Breast epithelium (tissue), 3 donors: ENCODE results near the gene ACACA.

Experiments used
- POLR2A ChIP-seq: fragments of 450-650 bp; IDR thresholded peaks from one replicate; pipeline ENCODE4 v1.6.1; 2016; ENCODE audit warnings: antibody characterized with exemption, mild to moderate bottlenecking, moderate library complexity
- POLR2AphosphoS5 ChIP-seq, 3 donors: sonication (generic); formaldehyde crosslinking; IDR thresholded peaks; one replicate each; pipeline ENCODE4 v1.6.1; 2017; ENCODE audit warnings: antibody characterized with exemption in 3 of 3
- TF ChIP-seq, protein P1 (sequence below), 3 donors: fragments of 450-650 bp; IDR thresholded peaks; one replicate each; pipeline ENCODE4 v1.5.1; 2016 to 2017; ENCODE audit warnings: antibody characterized with exemption in 3 of 3, mild to moderate bottlenecking in 3 of 3, moderate library complexity in 3 of 3

DNA sequence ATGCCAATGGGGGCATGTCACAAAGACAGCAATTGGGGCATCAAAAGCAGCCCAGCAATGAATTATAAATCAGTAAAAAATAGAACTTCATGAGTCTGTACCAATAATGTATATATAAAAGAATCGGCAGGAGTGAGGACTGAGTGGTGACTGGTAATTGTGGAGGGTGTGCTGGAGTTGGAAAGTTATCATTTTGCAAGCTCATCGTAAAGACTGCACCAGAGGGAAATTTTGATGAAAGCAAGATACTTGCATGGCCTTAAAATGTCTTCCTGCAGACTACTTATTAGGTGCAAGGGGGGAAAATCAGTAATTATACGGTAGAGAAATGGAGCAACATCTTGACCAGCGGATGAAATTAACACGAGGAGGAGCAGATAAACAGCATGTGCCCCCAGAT is 319.0 kb downstream of the ACACA start:
- TF ChIP-seq, protein P1, sequence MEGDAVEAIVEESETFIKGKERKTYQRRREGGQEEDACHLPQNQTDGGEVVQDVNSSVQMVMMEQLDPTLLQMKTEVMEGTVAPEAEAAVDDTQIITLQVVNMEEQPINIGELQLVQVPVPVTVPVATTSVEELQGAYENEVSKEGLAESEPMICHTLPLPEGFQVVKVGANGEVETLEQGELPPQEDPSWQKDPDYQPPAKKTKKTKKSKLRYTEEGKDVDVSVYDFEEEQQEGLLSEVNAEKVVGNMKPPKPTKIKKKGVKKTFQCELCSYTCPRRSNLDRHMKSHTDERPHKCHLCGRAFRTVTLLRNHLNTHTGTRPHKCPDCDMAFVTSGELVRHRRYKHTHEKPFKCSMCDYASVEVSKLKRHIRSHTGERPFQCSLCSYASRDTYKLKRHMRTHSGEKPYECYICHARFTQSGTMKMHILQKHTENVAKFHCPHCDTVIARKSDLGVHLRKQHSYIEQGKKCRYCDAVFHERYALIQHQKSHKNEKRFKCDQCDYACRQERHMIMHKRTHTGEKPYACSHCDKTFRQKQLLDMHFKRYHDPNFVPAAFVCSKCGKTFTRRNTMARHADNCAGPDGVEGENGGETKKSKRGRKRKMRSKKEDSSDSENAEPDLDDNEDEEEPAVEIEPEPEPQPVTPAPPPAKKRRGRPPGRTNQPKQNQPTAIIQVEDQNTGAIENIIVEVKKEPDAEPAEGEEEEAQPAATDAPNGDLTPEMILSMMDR (IDR thresholded peaks at IDR 0.05) = no peak
- TF ChIP-seq POLR2A (no peak), POLR2AphosphoS5 (IDR thresholded peaks at IDR 0.05) (no peak)
